ENCODE measurements around the gene SUCLG2.

The SUCLG2 gene

DNA sequence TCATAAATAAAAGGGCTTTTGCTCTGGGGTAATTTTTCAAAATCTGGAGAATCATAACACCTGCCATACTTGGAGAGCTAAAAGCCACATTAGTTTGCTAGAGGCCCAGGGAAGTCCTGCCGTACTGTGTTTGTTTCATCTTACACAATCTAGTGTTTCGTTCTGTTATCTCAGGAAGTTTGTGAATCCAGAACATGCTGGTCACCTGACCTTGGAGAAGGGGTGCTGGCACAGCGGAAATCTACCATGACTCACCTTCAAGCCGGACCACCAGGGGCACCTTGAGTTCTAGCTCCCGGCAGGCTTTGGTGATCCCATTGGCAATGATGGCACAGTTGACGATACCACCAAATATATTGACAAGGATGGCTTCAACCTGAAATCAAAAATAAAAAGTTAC lies 253.9 kb downstream of the SUCLG2 start:
- in situ Hi-C loops (cut with MboI; ENCODE audit: low sequenced_read_pairs) = no loop called here

DNA sequence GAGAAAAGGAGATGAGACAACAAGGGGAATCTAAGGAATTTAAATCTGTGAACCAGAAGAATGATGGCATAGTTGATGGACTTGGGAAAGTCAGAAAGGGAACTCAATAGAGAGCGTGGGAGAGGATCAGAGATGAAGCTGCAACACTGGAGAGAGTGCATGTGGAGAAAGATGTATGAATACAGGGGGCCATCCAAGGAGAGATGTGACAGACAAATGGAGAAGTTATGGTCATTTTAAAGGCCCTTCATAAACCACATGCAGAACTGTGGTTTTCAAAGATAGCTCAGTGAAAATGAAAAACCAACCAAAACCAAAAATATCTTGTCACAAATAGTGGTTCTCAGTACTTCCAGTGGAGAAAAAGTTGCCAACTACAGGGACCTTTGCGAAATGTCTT lies 265.2 kb downstream of the SUCLG2 start:
- in situ Hi-C loops (cut with MboI; ENCODE audit: low sequenced_read_pairs) = loop anchor here (25.0 kb wide), 1 partner anchor 398 kb away; no protein-coding TSS in a partner anchor

DNA sequence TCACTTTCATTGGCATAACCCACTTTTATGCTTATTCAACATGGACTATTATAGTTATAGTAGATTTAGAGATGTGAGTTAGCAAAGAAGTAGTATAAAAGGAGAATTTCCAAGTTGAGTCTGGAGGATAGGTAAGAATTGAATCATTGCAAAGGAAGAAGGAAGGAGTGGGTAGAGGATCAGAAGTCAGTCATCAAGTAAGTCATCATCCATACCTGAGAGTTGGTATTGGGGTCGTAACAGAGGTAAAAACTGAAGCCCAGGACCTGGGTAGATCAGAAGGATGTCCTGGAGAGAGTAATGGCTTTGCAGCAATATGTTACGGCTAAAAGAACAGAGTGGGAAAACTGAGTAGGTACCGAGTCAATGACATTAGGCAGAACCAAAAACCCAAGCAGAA lies 265.7 kb downstream of the SUCLG2 start:
- in situ Hi-C loops (cut with MboI; ENCODE audit: low sequenced_read_pairs) = loop anchor here (25.0 kb wide), 1 partner anchor 399 kb away; no protein-coding TSS in a partner anchor

DNA sequence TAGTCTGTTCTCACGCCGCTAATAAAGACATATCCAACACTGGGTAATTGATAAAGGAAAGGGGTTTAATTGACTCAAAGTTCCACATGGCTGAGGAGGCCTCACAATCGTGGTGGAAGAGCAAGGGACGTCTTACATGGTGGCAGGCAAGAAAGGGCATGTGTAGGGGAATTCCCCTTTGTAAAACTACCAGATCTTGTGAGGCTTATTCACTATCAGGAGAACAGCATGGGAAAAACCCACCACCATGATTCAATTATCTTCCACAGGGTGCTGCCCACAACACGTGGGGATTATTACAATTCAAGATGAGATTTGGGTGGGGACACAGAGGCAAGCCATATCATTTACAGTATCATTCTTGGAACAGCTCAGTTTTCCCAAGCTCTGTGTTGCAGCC lies 268.0 kb downstream of the SUCLG2 start:
- in situ Hi-C loops (cut with MboI; ENCODE audit: low sequenced_read_pairs) = loop anchor here (25.0 kb wide), 1 partner anchor 401 kb away; no protein-coding TSS in a partner anchor

DNA sequence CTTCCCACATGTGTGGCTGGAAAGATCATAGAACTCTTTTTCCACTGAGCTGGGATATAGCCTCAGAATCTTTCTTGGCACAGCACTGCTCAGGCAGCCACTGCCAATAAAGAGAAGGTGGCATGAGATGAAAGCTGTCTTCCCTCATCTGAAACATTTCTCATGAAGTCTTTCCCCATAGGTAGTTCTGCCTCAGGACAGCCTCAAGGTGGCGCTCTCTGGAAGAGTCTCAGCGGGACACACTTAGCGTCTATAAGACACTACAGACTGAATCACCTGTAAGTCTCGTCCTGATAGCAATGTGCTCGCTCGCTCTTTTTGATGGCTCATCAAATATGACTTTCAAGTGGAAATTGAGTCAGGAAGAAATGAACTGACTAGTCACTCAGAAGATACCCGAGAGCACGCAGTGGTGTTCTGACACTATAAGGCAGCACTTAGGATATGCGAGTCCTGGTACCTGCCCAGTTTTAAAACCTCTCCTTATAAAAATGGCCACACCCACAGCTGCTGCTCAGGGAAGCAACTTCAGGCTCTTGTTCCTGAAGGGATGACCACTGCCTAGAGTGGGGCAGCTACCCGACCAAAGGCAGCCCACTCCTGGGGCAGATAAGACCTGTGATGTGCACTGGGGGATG lies 269.5 kb downstream of the SUCLG2 start:
- in situ Hi-C loops (cut with MboI; ENCODE audit: low sequenced_read_pairs) = loop anchor here (25.0 kb wide), 1 partner anchor 402 kb away; no protein-coding TSS in a partner anchor

DNA sequence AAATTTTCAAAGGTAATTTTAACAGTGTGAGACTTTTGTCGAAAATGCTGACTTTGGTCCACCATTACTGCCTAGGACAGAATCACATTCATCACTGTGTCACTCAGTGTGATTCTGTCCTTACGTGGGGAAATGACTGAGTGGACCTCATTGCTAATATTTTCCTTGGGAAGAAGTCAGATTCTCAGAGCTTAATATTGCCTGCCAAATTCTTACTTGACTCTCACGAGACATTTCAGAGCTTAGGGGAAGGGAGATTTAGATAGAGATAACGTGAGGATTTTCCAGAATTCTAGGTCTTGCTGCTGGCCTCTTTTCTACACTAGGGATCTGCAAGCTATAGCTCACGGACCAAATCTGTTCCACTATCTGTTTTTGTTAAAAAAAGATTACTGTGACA lies 270.4 kb downstream of the SUCLG2 start:
- in situ Hi-C loops (cut with MboI; ENCODE audit: low sequenced_read_pairs) = loop anchor here (25.0 kb wide), 1 partner anchor 403 kb away; no protein-coding TSS in a partner anchor

DNA sequence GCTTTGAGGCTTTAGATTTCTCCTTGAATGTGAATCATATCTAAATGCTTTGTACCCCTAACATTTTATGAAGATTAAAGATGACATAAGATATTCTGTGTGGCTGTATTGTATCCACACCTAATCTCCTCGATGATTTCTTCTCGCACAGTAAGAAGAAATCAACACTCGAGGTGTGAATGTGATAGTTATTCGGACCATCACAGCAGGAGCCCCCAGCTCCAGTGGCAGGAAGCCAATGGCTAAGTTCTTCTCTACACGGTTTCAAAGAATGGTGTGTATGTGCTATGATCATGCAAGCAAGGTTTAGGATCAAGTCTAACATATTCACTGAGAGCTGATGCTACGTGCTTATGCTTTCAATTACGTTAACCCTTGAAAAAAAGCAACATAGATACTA lies 271.0 kb downstream of the SUCLG2 start:
- in situ Hi-C loops (cut with MboI; ENCODE audit: low sequenced_read_pairs) = loop anchor here (25.0 kb wide), 1 partner anchor 404 kb away; no protein-coding TSS in a partner anchor

DNA sequence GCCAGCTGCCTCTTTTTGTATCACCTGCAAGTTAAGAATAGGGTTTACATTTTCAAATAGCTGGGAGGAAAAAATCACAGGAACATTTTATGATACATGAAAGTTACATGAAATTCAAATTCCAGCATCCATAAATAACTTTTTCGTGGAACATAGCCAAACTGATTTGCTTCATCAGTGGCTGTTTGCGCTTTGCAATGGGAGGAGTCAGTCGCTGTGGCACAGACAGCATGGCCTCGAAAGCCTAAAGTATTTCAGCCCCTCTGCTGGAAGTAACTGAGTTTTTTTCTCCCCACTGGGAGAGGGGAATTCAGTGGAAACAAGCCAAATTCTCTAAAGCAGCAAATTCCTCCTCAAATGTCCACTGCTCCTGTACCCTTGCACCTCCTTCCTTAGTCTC lies 271.9 kb downstream of the SUCLG2 start:
- in situ Hi-C loops (cut with MboI; ENCODE audit: low sequenced_read_pairs) = loop anchor here (25.0 kb wide), 1 partner anchor 405 kb away; no protein-coding TSS in a partner anchor

DNA sequence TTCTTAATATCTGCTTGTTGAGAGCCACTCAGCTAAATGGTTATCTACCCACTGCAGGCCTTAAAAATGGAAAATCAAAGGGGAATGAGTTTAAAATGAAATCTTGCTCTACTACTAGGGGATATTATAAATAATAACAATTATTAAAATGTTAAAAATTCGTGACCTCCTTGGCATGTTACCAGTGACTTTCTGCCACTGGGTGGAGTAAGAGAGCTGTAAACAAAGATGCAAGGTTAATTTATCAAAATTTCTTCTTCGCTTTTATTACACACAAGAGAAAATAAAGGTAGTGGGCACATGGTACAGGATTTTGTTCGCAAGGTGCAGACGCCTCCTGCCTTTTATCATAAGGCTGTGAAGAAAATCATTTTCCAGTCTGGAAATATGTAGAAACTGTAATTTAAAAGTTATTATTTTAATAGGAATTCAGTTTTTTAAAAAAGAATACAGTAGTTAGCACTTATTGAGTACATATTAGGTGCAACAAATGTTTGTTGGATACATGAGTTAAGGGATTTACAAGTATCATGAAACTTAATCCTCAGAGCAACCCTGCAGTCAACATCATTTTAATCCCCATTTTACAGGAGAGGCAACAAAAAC lies 272.6 kb downstream of the SUCLG2 start:
- in situ Hi-C loops (cut with MboI; ENCODE audit: low sequenced_read_pairs) = loop anchor here (25.0 kb wide), 1 partner anchor 406 kb away; no protein-coding TSS in a partner anchor

DNA sequence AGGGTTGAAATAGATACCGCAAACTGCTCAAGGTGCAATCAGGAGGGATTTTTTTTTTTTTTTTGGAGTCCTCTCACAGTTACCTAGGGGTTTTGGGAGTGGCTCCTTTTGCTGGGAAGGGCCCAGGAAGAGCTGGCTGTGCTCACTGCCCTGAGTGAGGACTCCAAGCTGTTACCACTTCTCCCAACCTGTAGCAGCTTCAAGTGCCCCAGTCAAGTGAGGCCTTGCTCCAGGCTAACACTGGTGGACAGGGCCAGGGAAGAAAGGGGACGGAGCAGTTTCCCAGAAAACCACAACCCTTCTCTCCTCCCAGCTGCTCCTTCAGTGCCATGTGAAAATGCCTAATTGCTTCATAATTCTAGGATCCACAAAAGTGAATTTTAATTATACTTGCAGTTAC lies 274.3 kb downstream of the SUCLG2 start:
- in situ Hi-C loops (cut with MboI; ENCODE audit: low sequenced_read_pairs) = loop anchor here (25.0 kb wide), 1 partner anchor 407 kb away; no protein-coding TSS in a partner anchor

DNA sequence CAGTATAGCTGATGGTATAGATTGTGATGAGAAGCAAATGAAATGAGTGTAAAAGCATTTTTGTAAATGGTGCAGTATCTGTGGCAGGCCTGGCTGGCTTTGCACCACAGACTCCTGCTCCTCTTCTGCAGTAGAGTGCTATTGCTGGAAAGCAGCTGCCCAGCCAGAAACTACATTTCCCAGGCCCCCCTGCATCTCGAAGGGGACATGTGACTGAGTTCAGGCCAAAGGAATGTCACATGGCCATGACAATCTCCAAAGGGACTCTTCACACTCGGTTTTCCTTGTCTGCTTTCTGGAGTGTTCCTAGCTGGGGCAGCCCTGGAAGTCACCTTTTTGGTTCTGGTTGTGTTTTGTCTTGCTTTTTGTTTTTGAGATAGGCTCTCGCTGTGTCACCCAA lies 277.1 kb downstream of the SUCLG2 start:
- in situ Hi-C loops (cut with MboI; ENCODE audit: low sequenced_read_pairs) = loop anchor here (25.0 kb wide), 1 partner anchor 410 kb away; no protein-coding TSS in a partner anchor

DNA sequence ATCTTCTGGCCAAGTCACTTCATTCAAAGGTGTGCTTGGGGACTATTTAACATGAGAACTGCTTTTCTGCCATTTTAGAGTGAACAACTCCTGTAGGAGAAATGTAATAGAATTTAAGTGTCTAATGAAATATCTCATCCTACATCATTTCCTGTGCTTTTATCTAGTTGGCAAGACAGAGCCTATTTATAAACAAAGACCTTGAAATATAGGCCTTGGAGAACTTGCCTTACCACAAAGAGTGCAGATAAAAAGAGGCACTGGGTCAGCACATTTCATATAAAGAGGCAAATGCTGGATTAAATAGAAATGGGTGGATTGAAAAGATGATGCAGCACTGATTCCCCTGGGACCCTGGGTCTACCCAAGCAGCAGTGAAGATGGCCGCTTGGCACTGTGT lies 278.0 kb downstream of the SUCLG2 start:
- in situ Hi-C loops (cut with MboI; ENCODE audit: low sequenced_read_pairs) = loop anchor here (25.0 kb wide), 1 partner anchor 411 kb away; no protein-coding TSS in a partner anchor

DNA sequence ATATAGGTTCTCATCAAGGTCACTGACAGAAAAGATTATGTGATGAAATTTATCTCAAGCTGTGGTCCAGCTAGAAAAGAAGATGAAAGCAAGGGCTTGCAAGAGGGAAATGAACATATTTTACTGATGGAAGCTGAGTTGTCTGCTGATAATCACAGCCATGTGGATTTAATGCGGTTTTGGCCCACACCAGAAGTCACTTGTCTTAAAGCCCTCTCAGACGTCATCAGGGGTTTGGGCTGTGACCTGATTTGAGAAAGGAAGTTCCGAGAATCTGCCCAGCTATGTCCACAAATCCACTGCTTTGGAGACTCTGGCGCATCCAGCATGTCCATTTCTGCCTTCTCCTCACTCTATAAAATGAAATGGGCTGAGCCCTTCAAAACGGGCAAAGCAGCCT lies 278.4 kb downstream of the SUCLG2 start:
- in situ Hi-C loops (cut with MboI; ENCODE audit: low sequenced_read_pairs) = loop anchor here (25.0 kb wide), 1 partner anchor 411 kb away; no protein-coding TSS in a partner anchor

DNA sequence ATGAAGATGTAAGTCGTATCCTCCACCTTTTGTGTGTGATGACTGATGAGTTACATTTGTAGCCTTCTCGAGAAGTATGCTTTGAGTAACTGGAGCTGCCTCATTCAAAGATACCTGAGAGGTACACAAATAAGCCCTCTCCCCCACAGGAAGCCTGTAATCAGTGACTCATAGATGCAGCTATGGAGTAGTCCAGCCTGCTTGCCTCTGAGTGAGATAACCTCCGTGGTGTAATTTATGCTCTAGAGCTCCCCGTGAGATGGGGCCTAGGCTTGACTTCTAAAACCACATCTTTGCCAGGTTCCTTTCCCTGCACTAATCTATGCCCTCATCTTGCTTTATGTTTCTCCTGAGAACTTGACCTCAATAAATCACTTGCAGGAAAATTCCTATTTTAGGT lies 291.7 kb downstream of the SUCLG2 start:
- in situ Hi-C loops (cut with MboI; ENCODE audit: low sequenced_read_pairs) = no loop called here

DNA sequence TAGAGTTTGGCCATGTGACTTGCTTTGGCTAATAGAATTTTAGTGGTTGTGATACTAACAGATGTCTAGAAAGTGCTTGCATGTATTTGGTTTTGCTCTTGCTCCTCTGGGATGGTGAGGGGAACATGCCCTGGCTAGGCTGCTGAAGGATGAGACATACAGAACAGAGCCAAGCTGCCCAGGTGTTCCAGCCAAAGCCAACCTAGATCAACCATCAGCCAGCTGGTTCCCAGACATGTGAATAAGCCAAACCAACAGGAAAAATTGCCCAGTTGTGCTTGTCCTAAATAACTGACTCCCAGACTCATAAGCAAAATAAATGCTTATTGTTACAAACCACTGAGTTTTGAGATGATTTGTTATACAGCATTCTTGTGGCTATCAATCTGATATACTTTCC lies 292.6 kb downstream of the SUCLG2 start:
- in situ Hi-C loops (cut with MboI; ENCODE audit: low sequenced_read_pairs) = no loop called here

DNA sequence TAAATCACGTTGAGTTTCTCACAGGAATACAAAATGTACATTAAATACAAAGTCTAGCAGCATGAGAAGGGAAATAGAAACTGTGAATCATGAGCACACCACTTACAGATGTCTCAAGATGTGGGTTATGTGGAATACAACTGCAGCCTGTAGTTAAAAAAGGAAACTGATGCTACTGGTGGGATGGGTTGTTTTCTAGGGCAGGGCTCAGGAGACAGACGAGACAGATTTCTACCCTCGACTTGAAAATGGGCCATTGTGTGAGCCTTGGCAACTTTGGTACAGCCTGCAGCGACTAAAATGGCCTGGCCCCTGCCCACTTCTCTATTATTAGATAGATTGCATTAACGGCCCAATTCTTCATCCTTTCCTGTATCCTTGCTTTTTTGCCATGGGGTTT lies 293.1 kb downstream of the SUCLG2 start:
- in situ Hi-C loops (cut with MboI; ENCODE audit: low sequenced_read_pairs) = no loop called here

DNA sequence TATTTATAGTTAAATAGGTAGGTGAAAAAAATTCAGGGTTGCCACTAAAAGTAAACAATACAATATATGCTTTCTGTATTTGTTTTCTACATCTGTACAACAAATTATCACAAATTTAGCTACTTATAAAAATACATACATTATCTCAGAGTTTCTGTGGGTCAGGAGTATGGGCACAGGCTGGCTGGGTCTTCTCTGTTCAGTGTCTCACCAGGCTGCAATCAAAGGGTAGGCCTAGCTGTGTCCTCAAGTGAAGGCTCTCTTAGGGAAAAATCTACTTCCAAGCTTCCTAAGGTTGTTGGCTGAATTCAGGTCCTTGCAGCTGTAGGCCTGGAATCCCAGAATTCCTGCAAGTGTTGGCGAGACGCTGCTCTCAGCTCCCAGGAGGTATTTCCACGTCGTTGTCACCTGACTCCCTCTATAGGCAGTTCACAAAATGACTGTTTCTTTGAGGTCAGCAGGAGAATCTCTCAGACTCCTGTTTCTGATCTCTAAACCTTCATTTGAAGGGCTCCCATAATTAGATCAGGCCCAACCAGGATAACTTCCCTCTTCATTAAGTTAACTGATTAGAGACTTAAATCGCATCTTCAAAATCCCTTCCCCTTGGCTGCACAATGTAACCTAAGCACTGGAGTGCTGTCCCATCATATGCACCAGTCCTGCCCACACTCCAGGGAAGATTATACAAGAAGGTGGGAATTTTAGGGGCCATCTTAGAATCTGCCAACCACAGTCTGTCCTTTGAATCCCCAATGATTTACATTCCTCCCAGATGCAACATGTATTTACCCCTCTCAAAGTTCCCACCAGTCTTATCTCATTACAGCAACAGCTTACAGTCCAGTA lies 296.6 kb downstream of the SUCLG2 start:
- in situ Hi-C loops (cut with MboI; ENCODE audit: low sequenced_read_pairs) = no loop called here

DNA sequence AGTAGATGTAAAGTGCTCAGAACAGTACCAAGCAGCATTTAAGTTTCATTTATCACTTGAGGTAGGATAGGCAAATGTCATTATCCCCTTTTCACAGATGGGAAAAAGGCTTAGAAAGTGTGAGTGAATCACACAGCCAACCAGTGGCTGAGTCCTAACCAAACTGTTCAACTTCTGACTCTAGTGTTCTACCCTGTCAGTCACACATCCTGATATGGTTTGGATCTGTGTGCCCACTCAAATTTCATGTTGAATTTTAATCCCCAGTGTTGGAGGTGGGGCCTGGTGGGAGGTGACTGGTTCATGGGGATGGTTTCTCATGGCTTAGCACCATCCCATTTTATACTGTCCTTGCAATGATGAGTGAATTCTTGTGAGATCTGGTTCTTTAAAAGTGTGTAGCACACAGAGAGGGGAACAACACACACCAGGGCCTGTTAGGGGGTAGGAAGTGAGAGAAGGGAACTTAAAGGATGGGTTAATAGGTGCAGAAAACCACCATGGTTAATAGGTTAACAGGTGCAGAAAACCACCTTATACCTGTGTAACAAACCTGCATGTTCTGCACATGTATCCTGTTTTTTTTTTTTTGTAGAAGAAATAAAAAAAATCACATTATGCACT lies 304.7 kb downstream of the SUCLG2 start:
- in situ Hi-C loops (cut with MboI; ENCODE audit: low sequenced_read_pairs) = no loop called here

DNA sequence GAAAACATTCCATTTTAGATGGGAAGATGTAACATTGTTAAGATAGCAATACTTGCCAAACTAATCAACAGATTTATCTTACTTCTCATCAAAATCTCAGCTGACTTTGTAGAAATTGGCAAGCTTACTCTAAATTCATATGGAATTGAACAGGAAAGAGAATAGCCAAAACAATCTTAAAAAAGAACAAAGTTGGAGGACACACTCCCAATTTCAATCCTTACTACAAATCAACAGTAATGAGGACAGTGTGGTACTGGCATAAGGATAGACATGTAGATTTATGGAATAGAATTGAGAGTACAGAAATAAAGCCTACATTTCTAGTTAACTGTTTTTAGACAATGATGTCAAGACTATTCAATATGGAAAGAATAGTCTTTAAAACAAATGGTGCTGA lies 308.3 kb downstream of the SUCLG2 start:
- in situ Hi-C loops (cut with MboI; ENCODE audit: low sequenced_read_pairs) = no loop called here

DNA sequence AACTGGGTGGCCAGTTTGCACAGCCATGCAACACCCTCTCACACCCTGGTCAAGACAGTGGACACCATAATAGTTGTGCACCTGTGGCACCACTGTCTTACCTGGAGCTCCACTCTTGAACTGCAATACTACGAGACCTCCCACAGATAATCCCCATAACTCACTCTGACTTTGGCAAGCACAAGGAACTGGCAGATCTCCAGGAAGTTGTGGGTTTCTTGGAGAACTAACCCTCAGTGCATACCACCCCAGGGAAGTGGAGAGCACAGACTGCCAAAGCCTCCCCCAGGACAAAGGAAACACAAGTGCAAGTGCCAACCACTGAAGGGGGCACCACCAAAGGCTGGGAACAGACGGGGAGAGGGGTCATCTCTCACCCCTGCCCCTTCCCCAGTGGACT lies 318.6 kb downstream of the SUCLG2 start:
- in situ Hi-C loops (cut with MboI; ENCODE audit: low sequenced_read_pairs) = no loop called here

DNA sequence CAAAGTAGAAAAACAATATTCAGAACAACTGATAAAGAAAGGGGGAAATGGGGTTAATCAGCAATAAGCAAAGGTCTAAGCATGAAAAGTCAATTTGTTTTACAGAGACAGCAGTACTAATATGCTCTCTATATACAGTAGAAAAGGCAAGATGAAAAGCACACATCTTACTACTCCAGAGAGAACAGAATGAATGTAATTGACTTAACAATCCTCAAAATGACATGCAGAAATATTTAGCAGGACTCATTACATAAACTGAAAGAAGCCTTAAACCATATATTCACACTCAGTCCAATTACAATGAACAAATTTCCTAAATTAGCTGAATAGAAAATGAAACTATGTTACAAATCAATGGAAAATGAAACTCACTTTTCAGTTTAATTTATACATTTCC lies 319.8 kb downstream of the SUCLG2 start:
- in situ Hi-C loops (cut with MboI; ENCODE audit: low sequenced_read_pairs) = no loop called here
